A673 (cell line): Measurements from ENCODE around the gene PHEX. TPM values are rescaled to one million over a fixed set of nuclear protein-coding genes. Genes with fewer than 3 reads are reported as not detected.

Experiments used
- Bru-seq: library from RNA; stranded (reverse); fragments of 400-500 nt; gene quantifications from one replicate; lab custom pipeline; 2021; lab: Mats Ljungman, UMichigan
- BruChase-seq, 2 experiments: library from RNA; stranded (reverse); fragments of 400-500 nt; gene quantifications; one replicate each; lab custom pipeline; 2021; lab: Mats Ljungman, UMichigan
- BruUV-seq: library from RNA; stranded (reverse); fragments of 400-500 nt; replicated peaks from 2 replicates; lab custom pipeline; 2021; lab: Mats Ljungman, UMichigan
- CTCF ChIA-PET: fragments of 300-600 bp; sonication (Branson Sonifier 250); formaldehyde crosslinking; loops from one replicate; lab custom pipeline; 2022; ENCODE audit warnings: antibody characterized with exemption; lab: Charles Lee
- POLR2A ChIA-PET: fragments of 300-600 bp; sonication (Branson Sonifier 250); formaldehyde crosslinking; loops from one replicate; lab custom pipeline; 2022; ENCODE audit warnings: antibody characterized with exemption; ENCODE audit not compliant: low non-redundant PET; lab: Charles Lee
- DNase-seq: peaks from one replicate; pipeline ENCODE4 v3.0.0-alpha.2; 2015; ENCODE audit warnings: low spot score
- H3K27ac ChIP-seq: fragments of 200-600 bp; sonication (generic); 2 replicates; pipeline ENCODE4 v1.5.1; 2016; ENCODE audit warnings: mixed run types, low read depth, mild to moderate bottlenecking, mixed read lengths, antibody characterized with exemption, low read length; ENCODE audit not compliant: poor library complexity, severe bottlenecking
- H3K27me3 ChIP-seq: fragments of 200-600 bp; sonication (generic); replicated peaks from 2 replicates; pipeline ENCODE4 v1.6.1; 2017; ENCODE audit warnings: mixed run types, low read depth, mild to moderate bottlenecking, mixed read lengths, antibody characterized with exemption, low read length; ENCODE audit not compliant: insufficient read depth, poor library complexity
- H3K36me3 ChIP-seq: fragments of 200-600 bp; sonication (generic); 2 replicates; pipeline ENCODE4 v1.6.1; 2016; ENCODE audit warnings: mixed run types, mild to moderate bottlenecking, mixed read lengths, antibody characterized with exemption, low read length; ENCODE audit not compliant: insufficient read depth, poor library complexity, severe bottlenecking
- H3K4me1 ChIP-seq: fragments of 200-600 bp; sonication (generic); 2 replicates; pipeline ENCODE4 v1.6.1; 2017; ENCODE audit warnings: mixed run types, mild to moderate bottlenecking, mixed read lengths, antibody characterized with exemption, low read length; ENCODE audit not compliant: insufficient read depth, poor library complexity, severe bottlenecking
- H3K4me3 ChIP-seq: fragments of 200-600 bp; sonication (generic); 2 replicates; pipeline ENCODE4 v1.5.1; 2016; ENCODE audit warnings: low read depth, mixed run types, mild to moderate bottlenecking, mixed read lengths, low read length; ENCODE audit not compliant: poor library complexity, severe bottlenecking
- H3K9me3 ChIP-seq: fragments of 200-600 bp; sonication (generic); 2 replicates; pipeline ENCODE4 v1.6.1; 2016; ENCODE audit warnings: mixed run types, low read depth, mild to moderate bottlenecking, mixed read lengths, antibody characterized with exemption, low read length; ENCODE audit not compliant: poor library complexity, severe bottlenecking
- CTCF ChIP-seq: fragments of 300-800, 200-600 bp; sonication (generic); conservative IDR thresholded peaks from 2 replicates; pipeline ENCODE4 v1.5.1; 2017; ENCODE audit warnings: low read depth, mild to moderate bottlenecking, antibody characterized with exemption, low read length, moderate library complexity, mixed read lengths
- EZH2 ChIP-seq: fragments of 200-600 bp; sonication (generic); IDR thresholded peaks from 2 replicates; pipeline ENCODE4 v1.6.1; 2017; ENCODE audit warnings: borderline replicate concordance, low read depth, mild to moderate bottlenecking, mixed read lengths, antibody characterized with exemption, low read length; ENCODE audit not compliant: poor library complexity, severe bottlenecking
- intact Hi-C: fragments of 100-400 bp; cut with micrococcal nuclease; formaldehyde crosslinking; loops from one replicate; pipeline ENCODE4 v1.10.0; 2022; ENCODE audit not compliant: unreplicated experiment
- long read RNA-seq: library from polyadenylated mRNA; stranded (forward); transcript quantifications from one replicate; pipeline ENCODE4 v2.0.0, GENCODE V29; 2022
- total RNA-seq: library from RNA; stranded (reverse); gene quantifications from 2 replicates; pipeline ENCODE4 v1.2.3, GENCODE V29; 2021

Gene PHEX
- total RNA-seq: 0.37 and 0.43 TPM in 2 replicates
- percentile 36 among the genes with signal in this experiment for Bru-seq, nascent RNA
- percentile 35 among the genes with signal in this experiment for BruChase-seq, experiment 1, labeled RNA remaining after a 2-hour chase
- percentile 27 among the genes with signal in this experiment for BruChase-seq, experiment 2, labeled RNA remaining after a 6-hour chase
- long read RNA-seq, partial matches to known transcripts: 0 of 1 reads
- long read RNA-seq, other reads (novel, unspliced or antisense): 1 of 1 reads

- H3K27me3 ChIP-seq: no peaks in the 10 kb centered on the region
- CTCF ChIA-PET: no interaction called here
- no peaks in the 10 kb centered on the region for H3K9me3 ChIP-seq
- POLR2A ChIA-PET: no interaction called here
- H3K4me1 ChIP-seq: no peaks in the 10 kb centered on the region
- no peaks in the 10 kb centered on the region for H3K36me3 ChIP-seq
- H3K27ac ChIP-seq: no peak within 1 kb of the TSS
- intact Hi-C loops: no loop called here
- H3K4me3 ChIP-seq: no peak within 1 kb of the TSS
- no TSS peak for BruUV-seq
- DNase-seq: no peak
- TF ChIP-seq EZH2 (no peak), CTCF (no peak)
Observed at GRCh38 chrX:22032084-22032483, at the start of gene PHEX. TSS of gene PHEX (plus strand) at chrX:22032325. CDS start at chrX:22033006, 681 bp downstream.

GRCh38 chrX:21985332-21985777 is 46.8 kb upstream of the PHEX start:
- no peaks in the 10 kb centered on the region for H3K4me1 ChIP-seq
- DNase-seq: peak; percentile 86
- CTCF ChIA-PET: interaction anchor here (0.5 to 1.5 kb wide), 11 partner anchors 11 to 1023 kb away, joined by 3 to 12 read pairs (median 3); partner anchors contain the start of gene MBTPS2
- POLR2A ChIA-PET: no interaction called here
- no peaks in the 10 kb centered on the region for H3K27me3 ChIP-seq
- peaks cover 11% of the 10 kb centered on the region for H3K36me3 ChIP-seq
- H3K4me3 ChIP-seq: no peak overlapping the region
- H3K9me3 ChIP-seq: no peaks in the 10 kb centered on the region
- no TSS peak for BruUV-seq
- intact Hi-C loops: loop anchor here (2.0 to 5.0 kb wide), 3 partner anchors 207 to 1922 kb away; partner anchors contain the start of genes APOO and CXorf58
- no peak overlapping the region for H3K27ac ChIP-seq
- TF ChIP-seq CTCF (peak; percentile 98), EZH2 (no peak)

DNA sequence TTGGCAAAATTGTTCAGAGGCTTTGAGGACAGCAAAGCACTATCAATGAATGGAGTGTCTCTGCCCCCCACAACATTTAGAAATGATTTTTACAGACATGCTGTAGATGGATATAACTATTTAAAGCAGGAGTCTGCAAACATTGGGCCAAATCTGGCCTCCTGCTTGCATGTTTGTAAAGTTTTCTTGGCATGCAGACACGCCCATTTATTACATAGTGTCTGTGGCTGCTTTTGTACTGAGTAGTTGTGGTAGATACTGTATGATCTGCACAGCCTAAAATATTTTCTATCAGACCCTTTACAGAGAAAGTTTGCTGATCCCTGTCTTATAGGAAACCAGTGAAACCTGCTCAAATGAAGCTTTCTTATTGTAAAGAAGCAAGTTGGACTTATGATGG is 45.5 kb upstream of the PHEX start:
- TF ChIP-seq CTCF: no peak
- no peak for TF ChIP-seq EZH2
- no peaks in the 10 kb centered on the region for H3K27me3 ChIP-seq
- intact Hi-C loops: loop anchor here (5.0 kb wide), 2 partner anchors 206 to 1921 kb away; partner anchors contain the start of genes APOO and CXorf58
- no TSS peak for BruUV-seq
- H3K9me3 ChIP-seq: no peaks in the 10 kb centered on the region
- no peaks in the 10 kb centered on the region for H3K4me1 ChIP-seq
- ChIA-PET CTCF (no interaction called here), POLR2A (no interaction called here)
- peaks cover 11% of the 10 kb centered on the region for H3K36me3 ChIP-seq
- DNase-seq: no peak
- H3K4me3 ChIP-seq: no peak overlapping the region
- no peak overlapping the region for H3K27ac ChIP-seq
